ENCODE data around the gene OXSR1. TPM values are rescaled to one million over a fixed set of nuclear protein-coding genes. Genes with fewer than 3 reads are reported as not detected.

The OXSR1 gene
- total and polyA plus RNA-seq, 10 of the 15 experiments (the other 5 are each of a cell fraction or from before 2014, with no cell fraction given): 12.4 to 54.6 (median 35.7) TPM

- TF ChIP-seq, protein P1, sequence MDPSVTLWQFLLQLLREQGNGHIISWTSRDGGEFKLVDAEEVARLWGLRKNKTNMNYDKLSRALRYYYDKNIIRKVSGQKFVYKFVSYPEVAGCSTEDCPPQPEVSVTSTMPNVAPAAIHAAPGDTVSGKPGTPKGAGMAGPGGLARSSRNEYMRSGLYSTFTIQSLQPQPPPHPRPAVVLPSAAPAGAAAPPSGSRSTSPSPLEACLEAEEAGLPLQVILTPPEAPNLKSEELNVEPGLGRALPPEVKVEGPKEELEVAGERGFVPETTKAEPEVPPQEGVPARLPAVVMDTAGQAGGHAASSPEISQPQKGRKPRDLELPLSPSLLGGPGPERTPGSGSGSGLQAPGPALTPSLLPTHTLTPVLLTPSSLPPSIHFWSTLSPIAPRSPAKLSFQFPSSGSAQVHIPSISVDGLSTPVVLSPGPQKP (IDR thresholded peaks at IDR 0.05; ENCODE audit: low read depth, low read length): no peak
- TF ChIP-seq CBX3 (IDR thresholded peaks at IDR 0.05; ENCODE audit: borderline replicate concordance, low read depth): no peak
Measured at GRCh38 chr3:38120693-38121450, 44.5 kb upstream of the OXSR1 start (continued).

DNA sequence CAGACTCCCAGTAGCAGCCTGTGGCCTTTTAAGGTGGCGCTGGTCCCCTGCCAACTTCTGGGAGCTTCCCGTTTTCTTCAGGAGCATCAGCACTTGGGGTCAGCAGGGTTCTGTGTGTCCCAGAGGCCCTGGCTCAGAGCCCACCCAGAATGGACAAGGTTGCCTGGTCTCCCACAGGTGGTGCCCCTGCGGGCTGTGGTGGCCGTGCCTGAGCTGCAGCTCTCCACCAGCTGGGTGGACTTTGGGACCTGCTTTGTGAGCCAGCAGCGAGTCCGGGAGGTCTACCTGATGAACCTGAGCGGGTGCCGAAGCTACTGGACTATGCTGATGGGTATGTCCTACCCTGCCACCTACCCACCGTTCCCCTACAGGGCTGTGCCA, 43.9 kb upstream of the OXSR1 start:
- Histone ChIP-seq H3K79me2 (ENCODE audit: control insufficient read depth, insufficient read depth, low read length) (no peaks in the 10 kb centered on the region), H3K27ac (ENCODE audit: control insufficient read depth, insufficient read depth) (no peak overlapping the region), H3K36me3 (ENCODE audit: control insufficient read depth in 2 of 2, insufficient read depth in 2 of 2, low read length in 1 of 2) (peaks cover 17 to 24% of the 10 kb centered on the region in 2 experiments; a peak in 3 of 4 replicates), H3K4me3 (no peak overlapping the region), H3K9me3 (replicated peaks; ENCODE audit: control insufficient read depth, insufficient read depth, low read length) (no peaks in the 10 kb centered on the region), H3K4me2 (ENCODE audit: control insufficient read depth, insufficient read depth) (no peak overlapping the region), H2AFZ (ENCODE audit: control insufficient read depth, low read depth, low read length) (no peak overlapping the region), H4K20me1 (ENCODE audit: control insufficient read depth, insufficient read depth) (no peaks in the 10 kb centered on the region), H3K27me3 (replicated peaks in 1 of 2; ENCODE audit: control insufficient read depth in 2 of 2, insufficient read depth in 2 of 2, low read length in 1 of 2) (no peaks in the 10 kb centered on the region), H3K4me1 (ENCODE audit: control insufficient read depth, insufficient read depth, low read length) (no peaks in the 10 kb centered on the region), H3K9ac (ENCODE audit: control insufficient read depth, insufficient read depth, low read length) (no peak overlapping the region)
- SMC1A ChIA-PET (ENCODE audit: uncharacterized antibody, unreplicated experiment): no interaction called here
- TF ChIP-seq MEF2A (IDR thresholded peaks at IDR 0.05; ENCODE audit: insufficient read depth, low read depth, low read length) (no peak), POLR2AphosphoS2 (IDR thresholded peaks at IDR 0.05; ENCODE audit: low read depth, low read length) (no peak), CBFB (IDR thresholded peaks at IDR 0.05; ENCODE audit: low read depth) (no peak), PKNOX1 (IDR thresholded peaks at IDR 0.05) (no peak), CHD4 (IDR thresholded peaks at IDR 0.05) (no peak), PML (IDR thresholded peaks at IDR 0.05; ENCODE audit: low read length) (no peak), SREBF1 (IDR thresholded peaks at IDR 0.05; ENCODE audit: low read length) (no peak), USF2 (IDR thresholded peaks at IDR 0.05; ENCODE audit: borderline replicate concordance, low read depth, low read length) (no peak), POU2F2 (IDR thresholded peaks at IDR 0.05; ENCODE audit: borderline replicate concordance, low read depth, low read length) (no peak), RUNX3 (IDR thresholded peaks at IDR 0.05; ENCODE audit: low read length) (no peak), TBL1XR1 (IDR thresholded peaks at IDR 0.05; ENCODE audit: low read depth, low read length) (no peak)
- TF ChIP-seq, protein P2, sequence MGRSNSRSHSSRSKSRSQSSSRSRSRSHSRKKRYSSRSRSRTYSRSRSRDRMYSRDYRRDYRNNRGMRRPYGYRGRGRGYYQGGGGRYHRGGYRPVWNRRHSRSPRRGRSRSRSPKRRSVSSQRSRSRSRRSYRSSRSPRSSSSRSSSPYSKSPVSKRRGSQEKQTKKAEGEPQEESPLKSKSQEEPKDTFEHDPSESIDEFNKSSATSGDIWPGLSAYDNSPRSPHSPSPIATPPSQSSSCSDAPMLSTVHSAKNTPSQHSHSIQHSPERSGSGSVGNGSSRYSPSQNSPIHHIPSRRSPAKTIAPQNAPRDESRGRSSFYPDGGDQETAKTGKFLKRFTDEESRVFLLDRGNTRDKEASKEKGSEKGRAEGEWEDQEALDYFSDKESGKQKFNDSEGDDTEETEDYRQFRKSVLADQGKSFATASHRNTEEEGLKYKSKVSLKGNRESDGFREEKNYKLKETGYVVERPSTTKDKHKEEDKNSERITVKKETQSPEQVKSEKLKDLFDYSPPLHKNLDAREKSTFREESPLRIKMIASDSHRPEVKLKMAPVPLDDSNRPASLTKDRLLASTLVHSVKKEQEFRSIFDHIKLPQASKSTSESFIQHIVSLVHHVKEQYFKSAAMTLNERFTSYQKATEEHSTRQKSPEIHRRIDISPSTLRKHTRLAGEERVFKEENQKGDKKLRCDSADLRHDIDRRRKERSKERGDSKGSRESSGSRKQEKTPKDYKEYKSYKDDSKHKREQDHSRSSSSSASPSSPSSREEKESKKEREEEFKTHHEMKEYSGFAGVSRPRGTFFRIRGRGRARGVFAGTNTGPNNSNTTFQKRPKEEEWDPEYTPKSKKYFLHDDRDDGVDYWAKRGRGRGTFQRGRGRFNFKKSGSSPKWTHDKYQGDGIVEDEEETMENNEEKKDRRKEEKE (IDR thresholded peaks at IDR 0.05): no peak
- RAD21 ChIA-PET (ENCODE audit: unreplicated experiment): interaction anchor here (1.5 kb wide), 1 partner anchor 160 kb away, joined by 3 read pairs; the partner anchor contains the start of gene SLC22A14
- intact Hi-C loops (cut with micrococcal nuclease; ENCODE audit: unreplicated experiment) (no loop called here), in situ Hi-C loops (cut with MboI) (no loop called here)
- no TSS peak for BruUV-seq (replicated peaks)
- ATAC-seq (no peak), DNase-seq (ENCODE audit: low read depth, low spot score) (no peak), FAIRE-seq (no peak)
- POLR2A ChIA-PET: interaction anchor here (0.6 kb wide), 1 partner anchor 119 kb away, joined by 7 read pairs; no protein-coding TSS in a partner anchor
- WGBS (ENCODE audit: insufficient coverage, insufficient replicate concordance, low lambda C conversion rate, missing lambda C conversion rate): 96% methylated on average over 9 of the region's 9 CpGs
- CTCF ChIA-PET: interaction anchor here (1.1 to 1.3 kb wide), 2 partner anchors 10 to 151 kb away, joined by 4 to 7 read pairs; no protein-coding TSS in a partner anchor

Data from GM12878 (cell line).